Neural progenitor cell (in vitro differentiated cells): ENCODE results near the gene TSPAN2. TPM values are rescaled to one million over a fixed set of nuclear protein-coding genes. Genes with fewer than 3 reads are reported as not detected.

Experiments
- DNase-seq: peaks from one replicate; pipeline ENCODE4 v3.0.0-alpha.2; 2016; ENCODE audit warnings: low spot score
- H2AFZ ChIP-seq: fragments of 200-600 bp; sonication (generic); replicated peaks from 2 replicates; pipeline ENCODE4 v1.6.1; 2016; ENCODE audit warnings: antibody characterized with exemption
- H3F3A ChIP-seq: fragments of 200-600 bp; sonication (generic); 2 replicates; pipeline ENCODE4 v1.6.1; 2016; ENCODE audit warnings: antibody characterized with exemption, low read depth
- H3K27ac ChIP-seq: fragments of 200-600 bp; sonication (generic); 2 replicates; pipeline ENCODE4 v1.5.1; 2016; ENCODE audit warnings: mild to moderate bottlenecking
- H3K27me3 ChIP-seq: fragments of 200-600 bp; sonication (generic); 2 replicates; pipeline ENCODE4 v1.6.1; 2016; ENCODE audit warnings: mild to moderate bottlenecking, moderate library complexity
- H3K36me3 ChIP-seq: fragments of 200-600 bp; sonication (generic); 2 replicates; pipeline ENCODE4 v1.5.1; 2016
- H3K4me1 ChIP-seq: fragments of 200-600 bp; sonication (generic); 2 replicates; pipeline ENCODE4 v1.6.1; 2016; ENCODE audit warnings: mixed run types
- H3K4me2 ChIP-seq: fragments of 200-600 bp; sonication (generic); 2 replicates; pipeline ENCODE4 v1.6.1; 2016
- H3K4me3 ChIP-seq: fragments of 200-600 bp; sonication (generic); 2 replicates; pipeline ENCODE4 v1.5.1; 2016
- H3K79me2 ChIP-seq: fragments of 200-600 bp; sonication (generic); 2 replicates; pipeline ENCODE4 v1.6.1; 2016; ENCODE audit warnings: low read depth
- H3K9ac ChIP-seq: fragments of 200-600 bp; sonication (generic); 2 replicates; pipeline ENCODE4 v1.6.1; 2016
- H3K9me3 ChIP-seq: fragments of 200-600 bp; sonication (generic); 2 replicates; pipeline ENCODE4 v1.5.1; 2016; ENCODE audit warnings: low read depth
- H4K20me1 ChIP-seq: fragments of 200-600 bp; sonication (generic); 2 replicates; pipeline ENCODE4 v1.6.1; 2016; ENCODE audit warnings: low read depth
- H3K27ac Mint-ChIP-seq: 3 replicates; pipeline ENCODE4 v1.8.0; 2021; ENCODE audit warnings: mixed read lengths
- H3K27me3 Mint-ChIP-seq: 2 replicates; pipeline ENCODE4 v1.8.0; 2022; ENCODE audit warnings: low read depth, mild to moderate bottlenecking, inconsistent platforms, moderate library complexity, mixed read lengths; ENCODE audit not compliant: insufficient read depth
- H3K36me3 Mint-ChIP-seq: 3 replicates; pipeline ENCODE4 v1.8.0; 2021; ENCODE audit warnings: mixed read lengths
- H3K4me1 Mint-ChIP-seq: 3 replicates; pipeline ENCODE4 v1.8.0; 2021; ENCODE audit warnings: mixed read lengths
- H3K4me3 Mint-ChIP-seq: 3 replicates; pipeline ENCODE4 v1.8.0; 2021; ENCODE audit warnings: mild to moderate bottlenecking, moderate library complexity, mixed read lengths
- H3K9me3 Mint-ChIP-seq: 3 replicates; pipeline ENCODE4 v1.8.0; 2020; ENCODE audit warnings: mixed read lengths
- CTCF ChIP-seq: fragments of 200-600 bp; sonication (generic); IDR thresholded peaks from 2 replicates; pipeline ENCODE4 v1.5.1; 2017; ENCODE audit warnings: antibody characterized with exemption, mild to moderate bottlenecking
- EZH2 ChIP-seq: fragments of 200-600 bp; sonication (generic); IDR thresholded peaks from 2 replicates; pipeline ENCODE4 v1.6.1; 2017; ENCODE audit warnings: antibody characterized with exemption, mild to moderate bottlenecking, moderate library complexity
- EZH2phosphoT487 ChIP-seq: fragments of 200-600 bp; sonication (generic); IDR thresholded peaks from 2 replicates; pipeline ENCODE4 v1.6.1; 2017; ENCODE audit warnings: antibody characterized with exemption
- total RNA-seq: library from RNA; depleted of rRNA; stranded (reverse); fragments of >200 nt; gene quantifications from 2 replicates; pipeline ENCODE4 v1.2.3, GENCODE V29; 2015; ENCODE audit warnings: low replicate concordance

Gene TSPAN2
- total RNA-seq, 1 donor from 2014 or later = 19.7 TPM

GRCh38 chr1:115126516-115126915 lies 37.2 kb upstream of the TSPAN2 start:
- no peaks in the 10 kb centered on the region for H3K27me3 ChIP-seq
- Mint-ChIP-seq H3K9me3 (peaks cover 22% of the 10 kb centered on the region), H3K36me3 (peaks cover 3% of the 10 kb centered on the region), H3K4me3 (no peak overlapping the region), H3K27ac (no peak overlapping the region), H3K4me1 (no peaks in the 10 kb centered on the region), H3K27me3 (peaks cover 4% of the 10 kb centered on the region)
- H3K4me2 ChIP-seq = no peak overlapping the region
- H3F3A ChIP-seq = no peaks in the 10 kb centered on the region
- no peaks in the 10 kb centered on the region for H4K20me1 ChIP-seq
- no peaks in the 10 kb centered on the region for H3K4me1 ChIP-seq
- no peaks in the 10 kb centered on the region for H3K79me2 ChIP-seq
- no peaks in the 10 kb centered on the region for H3K9me3 ChIP-seq
- no peak overlapping the region for H3K9ac ChIP-seq
- no peak overlapping the region for H2AFZ ChIP-seq
- H3K27ac ChIP-seq = no peak overlapping the region
- no peaks in the 10 kb centered on the region for H3K36me3 ChIP-seq
- DNase-seq = no peak
- no peak overlapping the region for H3K4me3 ChIP-seq
- TF ChIP-seq EZH2phosphoT487 (no peak), CTCF (no peak), EZH2 (no peak)

GRCh38 chr1:115123116-115123515 lies 33.8 kb upstream of the TSPAN2 start:
- Histone ChIP-seq H3K27me3 (no peaks in the 10 kb centered on the region), H3K79me2 (no peaks in the 10 kb centered on the region), H3K36me3 (no peaks in the 10 kb centered on the region), H3K27ac (no peak overlapping the region), H4K20me1 (no peaks in the 10 kb centered on the region), H2AFZ (no peak overlapping the region), H3K9me3 (no peaks in the 10 kb centered on the region), H3F3A (no peaks in the 10 kb centered on the region), H3K4me2 (no peak overlapping the region), H3K4me3 (no peak overlapping the region), H3K4me1 (no peaks in the 10 kb centered on the region), H3K9ac (no peak overlapping the region)
- H3K27ac Mint-ChIP-seq = no peak overlapping the region
- H3K9me3 Mint-ChIP-seq = peaks cover 28% of the 10 kb centered on the region
- DNase-seq = no peak
- H3K36me3 Mint-ChIP-seq = no peaks in the 10 kb centered on the region
- no peaks in the 10 kb centered on the region for H3K4me1 Mint-ChIP-seq
- H3K4me3 Mint-ChIP-seq = no peak overlapping the region
- peaks cover 5% of the 10 kb centered on the region for H3K27me3 Mint-ChIP-seq
- no peak for TF ChIP-seq EZH2phosphoT487
- TF ChIP-seq CTCF = no peak
- no peak for TF ChIP-seq EZH2

GRCh38 chr1:115121793-115122192 lies 32.5 kb upstream of the TSPAN2 start:
- no peak overlapping the region for H3K4me2 ChIP-seq
- TF ChIP-seq CTCF (no peak), EZH2phosphoT487 (no peak), EZH2 (no peak)
- no peaks in the 10 kb centered on the region for H3K36me3 Mint-ChIP-seq
- no peak overlapping the region for H3K4me3 ChIP-seq
- no peak overlapping the region for H3K27ac ChIP-seq
- no peaks in the 10 kb centered on the region for H4K20me1 ChIP-seq
- H3K79me2 ChIP-seq = no peaks in the 10 kb centered on the region
- H3K36me3 ChIP-seq = no peaks in the 10 kb centered on the region
- H3K4me1 Mint-ChIP-seq = no peaks in the 10 kb centered on the region
- H2AFZ ChIP-seq = no peak overlapping the region
- no peak overlapping the region for H3K4me3 Mint-ChIP-seq
- no peaks in the 10 kb centered on the region for H3K27me3 ChIP-seq
- H3K4me1 ChIP-seq = no peaks in the 10 kb centered on the region
- H3K9ac ChIP-seq = no peak overlapping the region
- no peaks in the 10 kb centered on the region for H3K9me3 ChIP-seq
- H3K27ac Mint-ChIP-seq = no peak overlapping the region
- H3F3A ChIP-seq = no peaks in the 10 kb centered on the region
- H3K27me3 Mint-ChIP-seq = peaks cover 5% of the 10 kb centered on the region
- no peak for DNase-seq
- H3K9me3 Mint-ChIP-seq = peaks cover 28% of the 10 kb centered on the region
